K562 (cell line): ENCODE results near the gene SERPINH1. TPM values are rescaled to one million over a fixed set of nuclear protein-coding genes. Genes with fewer than 3 reads are reported as not detected.

ENCODE experiments used
- FOXJ3 ChIP-seq: sonication (generic); formaldehyde crosslinking; IDR thresholded peaks from 2 replicates; pipeline ENCODE4 v1.4.0; 2020; ENCODE audit warnings: mild to moderate bottlenecking, missing genetic modification reagents
- MYC ChIP-seq, 2 experiments: fragments of 250-450 bp in 1 of 2; sonication (Bioruptor Pico) in 1 of 2; IDR thresholded peaks; 2 replicates each; pipeline versions ENCODE4 v1.5.1 to v1.6.1; 2012 to 2021; ENCODE audit warnings: low read depth in 2 of 2, borderline replicate concordance in 1 of 2, improper control_type of control experiment in 1 of 2, low read length in 1 of 2, mild to moderate bottlenecking in 1 of 2, moderate library complexity in 1 of 2
- PCBP2 ChIP-seq: fragments of 200-400 bp; formaldehyde crosslinking; IDR thresholded peaks from 2 replicates; pipeline ENCODE4 v1.6.1; 2018; ENCODE audit warnings: low read length, low read depth, mild to moderate bottlenecking, moderate library complexity; ENCODE audit not compliant: poor library complexity, severe bottlenecking
- RBM17 ChIP-seq: fragments of 200-400 bp; formaldehyde crosslinking; IDR thresholded peaks from 2 replicates; pipeline ENCODE4 v1.6.1; 2017; ENCODE audit warnings: low read depth, mild to moderate bottlenecking, low read length, borderline replicate concordance
- SAFB ChIP-seq: fragments of 200-400 bp; formaldehyde crosslinking; IDR thresholded peaks from 2 replicates; pipeline ENCODE4 v1.6.1; 2017; ENCODE audit warnings: low read depth, low read length, borderline replicate concordance
- SIX5 ChIP-seq, 2 experiments: IDR thresholded peaks; 2 replicates each; pipeline ENCODE4 v1.6.1; 2011; ENCODE audit warnings: low read length in 2 of 2, borderline replicate concordance in 1 of 2, low read depth in 1 of 2, mild to moderate bottlenecking in 1 of 2, moderate library complexity in 1 of 2; ENCODE audit not compliant: insufficient read depth in 1 of 2
- SMAD1 ChIP-seq: fragments of 150-350 bp; IDR thresholded peaks from 2 replicates; pipeline ENCODE4 v1.6.1; 2014; ENCODE audit warnings: low read length, low read depth; ENCODE audit not compliant: partially characterized antibody
- SMARCA4 ChIP-seq: fragments of 450-650 bp; IDR thresholded peaks from 2 replicates; pipeline ENCODE4 v1.6.1; 2016
- STAT5A ChIP-seq: IDR thresholded peaks from 2 replicates; pipeline ENCODE4 v1.6.1; 2012; ENCODE audit warnings: low read length, inconsistent platforms, borderline replicate concordance
- ZBTB40 ChIP-seq, 2 experiments: fragments of 450-650 bp in 1 of 2; sonication (generic) in 1 of 2; formaldehyde crosslinking in 1 of 2; IDR thresholded peaks; 2 replicates each; pipeline versions ENCODE4 v1.7.1 to v1.9.0; 2016 to 2022; ENCODE audit warnings: inconsistent platforms in 1 of 2, mild to moderate bottlenecking in 1 of 2, missing genetic modification reagents in 1 of 2
- ZMIZ1 ChIP-seq, 2 experiments: fragments of 150-350 bp in 1 of 2; IDR thresholded peaks; 2 replicates each; pipeline ENCODE4 v1.6.1; 2012 to 2016; ENCODE audit warnings: low read depth in 2 of 2, low read length in 2 of 2, mild to moderate bottlenecking in 1 of 2, moderate library complexity in 1 of 2
- polyA plus RNA-seq, 8 experiments: library from polyadenylated mRNA; depleted of rRNA in 4 of 8; stranded (reverse) in 5 of 8; unstranded in 3 of 8; fragments of >200 nt; fragmentation: Nextera tagmentation in 2 of 8; fragmentation: Illumina TruSeq in 1 of 8; extraction: Ambion mirVana in 2 of 8; extraction: Trizol in 1 of 8; gene quantifications; 2 replicates each; pipeline versions ENCODE4 v1.2.1 to v1.2.3, GENCODE V29; 2011 to 2014; ENCODE audit warnings: inconsistent platforms in 1 of 8, missing spikeins in 1 of 8
- total RNA-seq, 7 experiments: library from RNA; depleted of rRNA in 6 of 7; stranded (reverse); fragments of >200 nt in 6 of 7; fragmentation: Illumina TruSeq in 2 of 7; extraction: Trizol in 2 of 7; gene quantifications; 2 replicates each; pipeline versions ENCODE4 v1.2.1 to v1.2.3, GENCODE V29; 2011 to 2021; ENCODE audit warnings: low replicate concordance in 1 of 7
- TF ChIP-seq, protein P1 (sequence below): fragments of 450-650 bp; IDR thresholded peaks from 2 replicates; pipeline ENCODE4 v1.6.1; 2014; ENCODE audit warnings: low read depth, mild to moderate bottlenecking, moderate library complexity, borderline replicate concordance

The SERPINH1 gene
- total and polyA plus RNA-seq, 9 of the 15 experiments (the other 6 are each of a cell fraction or from before 2014, with no cell fraction given): 2.8 to 106 (median 67.9) TPM

DNA sequence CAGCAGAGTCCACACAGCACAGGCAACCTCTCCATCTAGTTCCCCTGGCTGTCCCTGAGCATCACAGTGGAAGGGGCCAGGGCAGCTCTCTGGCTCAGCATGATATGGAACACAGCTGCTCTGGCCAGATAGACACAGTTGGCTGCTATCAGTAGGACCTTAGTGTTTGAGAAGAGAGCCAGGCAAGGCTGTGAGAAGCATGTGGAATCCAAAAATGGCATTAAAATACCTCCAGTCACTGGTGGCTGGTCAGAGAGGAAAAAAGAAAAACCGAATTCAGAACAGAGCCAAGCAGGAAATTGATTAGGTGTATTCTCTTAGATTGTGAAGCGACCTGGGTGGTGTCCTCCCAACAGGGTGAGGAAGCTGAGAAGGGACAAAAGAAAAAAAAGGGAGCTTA, 27.9 kb downstream of the SERPINH1 start (continued):
- TF ChIP-seq, protein P1, sequence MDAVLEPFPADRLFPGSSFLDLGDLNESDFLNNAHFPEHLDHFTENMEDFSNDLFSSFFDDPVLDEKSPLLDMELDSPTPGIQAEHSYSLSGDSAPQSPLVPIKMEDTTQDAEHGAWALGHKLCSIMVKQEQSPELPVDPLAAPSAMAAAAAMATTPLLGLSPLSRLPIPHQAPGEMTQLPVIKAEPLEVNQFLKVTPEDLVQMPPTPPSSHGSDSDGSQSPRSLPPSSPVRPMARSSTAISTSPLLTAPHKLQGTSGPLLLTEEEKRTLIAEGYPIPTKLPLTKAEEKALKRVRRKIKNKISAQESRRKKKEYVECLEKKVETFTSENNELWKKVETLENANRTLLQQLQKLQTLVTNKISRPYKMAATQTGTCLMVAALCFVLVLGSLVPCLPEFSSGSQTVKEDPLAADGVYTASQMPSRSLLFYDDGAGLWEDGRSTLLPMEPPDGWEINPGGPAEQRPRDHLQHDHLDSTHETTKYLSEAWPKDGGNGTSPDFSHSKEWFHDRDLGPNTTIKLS: peak; percentile 25; the same call in 1 of the 2 replicates
- TF ChIP-seq STAT5A: peak; percentile 96
- TF ChIP-seq FOXJ3: no peak
- no peak for TF ChIP-seq RBM17
- TF ChIP-seq SIX5 (IDR thresholded peaks at IDR 0.05; ENCODE audit: borderline replicate concordance in 1 of 2, insufficient read depth in 1 of 2, low read depth in 1 of 2, low read length in 2 of 2): no peak
- TF ChIP-seq PCBP2: no peak
- TF ChIP-seq ZMIZ1 (IDR thresholded peaks at IDR 0.05; ENCODE audit: low read depth in 2 of 2, low read length in 2 of 2): peak in 1 of 2 experiments; percentile 94; a peak in 2 of 4 replicates
- 0 out of 2 replicates have a peak, but pooled peaks have one; percentile 30 for TF ChIP-seq ZBTB40 (IDR thresholded peaks at IDR 0.05)
- no peak for TF ChIP-seq ZBTB40 (CRISPR knock-in tag; IDR thresholded peaks at IDR 0.05)
- TF ChIP-seq SAFB: no peak
- TF ChIP-seq MYC (IDR thresholded peaks at IDR 0.05; ENCODE audit: low read depth, low read length): peak; percentile 85
- no peak for TF ChIP-seq MYC (CRISPR knock-in tag; IDR thresholded peaks at IDR 0.05; ENCODE audit: borderline replicate concordance, low read depth)
- peak; percentile 98 for TF ChIP-seq SMARCA4
- peak; percentile 53 for TF ChIP-seq SMAD1
